GM13977 (cell line): ENCODE results near the gene KRCC1.

ENCODE experiments used
- DNase-seq: peaks from one replicate; pipeline ENCODE4 v3.0.0; 2012; ENCODE audit warnings: low spot score
- in situ Hi-C: fragments of 300-500 bp; cut with MboI; formaldehyde crosslinking; loops from one replicate; pipeline ENCODE4 v1.12.0; 2022; ENCODE audit warnings: low sequenced_read_pairs, low pct_unique_long_range_greater_than_20kb, mixed read lengths, inconsistent platforms; ENCODE audit not compliant: unreplicated experiment
- TF ChIP-seq, protein P1 (sequence below): IDR thresholded peaks from 2 replicates; pipeline ENCODE4 v1.5.1; 2012; ENCODE audit warnings: mild to moderate bottlenecking, control low read depth; ENCODE audit not compliant: insufficient read depth; ENCODE audit errors: extremely low read depth, missing control alignments

Gene KRCC1

DNA sequence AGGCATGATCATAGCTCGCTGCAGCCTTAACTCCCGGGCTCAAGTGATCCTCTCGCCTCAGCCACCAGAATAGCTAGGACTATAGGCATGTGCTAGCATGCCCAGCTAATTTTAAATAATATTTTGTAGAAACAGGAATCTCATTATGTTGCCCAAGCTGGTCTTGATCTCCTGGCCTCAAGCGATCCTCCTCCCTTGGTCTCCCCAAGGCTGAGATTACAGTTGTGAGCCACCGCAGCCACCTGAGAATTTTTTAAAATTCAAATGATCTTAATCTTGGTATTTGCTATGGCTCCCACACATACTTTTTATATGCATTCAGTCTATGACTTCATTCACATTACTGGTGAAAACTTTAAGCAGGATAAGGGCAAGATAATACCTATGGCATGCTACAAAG is 13.1 kb downstream of the KRCC1 start:
- TF ChIP-seq, protein P1, sequence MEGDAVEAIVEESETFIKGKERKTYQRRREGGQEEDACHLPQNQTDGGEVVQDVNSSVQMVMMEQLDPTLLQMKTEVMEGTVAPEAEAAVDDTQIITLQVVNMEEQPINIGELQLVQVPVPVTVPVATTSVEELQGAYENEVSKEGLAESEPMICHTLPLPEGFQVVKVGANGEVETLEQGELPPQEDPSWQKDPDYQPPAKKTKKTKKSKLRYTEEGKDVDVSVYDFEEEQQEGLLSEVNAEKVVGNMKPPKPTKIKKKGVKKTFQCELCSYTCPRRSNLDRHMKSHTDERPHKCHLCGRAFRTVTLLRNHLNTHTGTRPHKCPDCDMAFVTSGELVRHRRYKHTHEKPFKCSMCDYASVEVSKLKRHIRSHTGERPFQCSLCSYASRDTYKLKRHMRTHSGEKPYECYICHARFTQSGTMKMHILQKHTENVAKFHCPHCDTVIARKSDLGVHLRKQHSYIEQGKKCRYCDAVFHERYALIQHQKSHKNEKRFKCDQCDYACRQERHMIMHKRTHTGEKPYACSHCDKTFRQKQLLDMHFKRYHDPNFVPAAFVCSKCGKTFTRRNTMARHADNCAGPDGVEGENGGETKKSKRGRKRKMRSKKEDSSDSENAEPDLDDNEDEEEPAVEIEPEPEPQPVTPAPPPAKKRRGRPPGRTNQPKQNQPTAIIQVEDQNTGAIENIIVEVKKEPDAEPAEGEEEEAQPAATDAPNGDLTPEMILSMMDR = no peak
- no peak for DNase-seq
- in situ Hi-C loops = no loop called here

- in situ Hi-C loops = no loop called here
- TF ChIP-seq, protein P1 = no peak
- no peak for DNase-seq
These were observed 17.1 kb downstream of the KRCC1 start for GRCh38 chr2:88038263-88039105.

DNA sequence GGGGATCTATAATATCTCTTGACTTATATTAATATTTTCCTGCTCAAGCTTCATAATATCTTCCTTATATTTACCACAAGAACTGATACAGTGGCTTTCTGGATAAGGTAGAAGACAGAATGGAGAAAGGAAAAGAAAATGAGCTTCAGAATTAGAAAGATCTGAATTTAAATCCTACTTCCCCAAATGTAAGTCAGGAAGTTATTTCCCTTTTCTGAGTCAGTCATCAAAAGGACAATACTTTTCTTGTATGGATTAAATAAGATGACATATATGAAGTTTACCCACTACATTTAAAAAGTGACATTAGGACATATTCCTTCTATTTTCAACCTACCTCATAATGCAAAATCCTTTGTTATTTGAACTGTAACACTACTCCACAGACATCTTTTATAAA is 19.0 kb downstream of the KRCC1 start:
- TF ChIP-seq, protein P1 = no peak
- no peak for DNase-seq
- in situ Hi-C loops = no loop called here

- TF ChIP-seq, protein P1 = no peak
- in situ Hi-C loops = no loop called here
- DNase-seq = no peak
These were observed 19.4 kb downstream of the KRCC1 start for GRCh38 chr2:88036182-88036581.

DNA sequence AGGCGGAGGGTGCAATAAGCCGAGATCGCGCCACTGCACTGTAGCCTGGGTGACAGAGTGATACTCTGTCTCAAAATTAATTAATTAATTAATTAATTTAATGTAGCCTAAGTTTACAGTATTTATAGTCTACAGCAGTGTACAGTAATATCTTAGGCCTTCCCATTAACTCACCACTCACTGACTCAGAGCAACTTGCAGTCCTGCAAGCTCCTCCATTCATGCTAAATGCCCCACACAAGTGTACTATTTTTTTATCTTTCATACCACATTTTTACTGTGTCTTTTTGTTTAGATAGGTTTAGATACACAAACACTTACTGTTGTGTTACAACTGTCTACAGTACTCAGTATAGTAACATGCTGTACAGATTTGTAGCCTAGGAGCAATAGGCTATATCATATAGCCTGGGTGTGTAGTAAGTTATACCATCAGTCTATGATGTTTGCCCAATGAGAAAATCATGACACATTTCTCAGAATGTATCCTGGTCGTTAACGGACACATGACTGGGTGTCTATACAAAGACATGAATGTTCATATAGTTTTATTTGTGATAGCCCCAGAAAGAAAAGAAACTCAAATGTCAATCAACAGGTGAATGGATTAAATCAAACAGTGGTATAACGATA is 23.4 kb downstream of the KRCC1 start:
- DNase-seq = no peak
- TF ChIP-seq, protein P1 = no peak
- in situ Hi-C loops = no loop called here

DNA sequence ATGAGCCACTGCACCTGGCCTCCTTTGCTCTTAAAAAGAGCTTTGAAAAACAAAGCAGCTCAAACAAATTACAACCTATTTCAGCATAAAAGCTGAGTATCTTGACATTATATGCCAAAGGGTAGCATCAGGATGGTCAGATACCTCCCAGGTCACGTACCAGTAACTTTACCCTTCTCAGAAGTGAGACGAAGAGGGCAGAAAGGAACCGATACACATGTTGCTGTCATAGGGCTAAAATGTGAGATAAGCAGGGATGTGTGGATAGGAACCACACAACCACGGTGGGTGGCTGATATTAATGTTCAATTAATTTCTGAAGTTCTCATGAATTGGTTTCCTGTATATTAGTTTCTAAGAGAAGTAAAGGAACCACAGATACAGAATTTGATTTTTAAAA is 26.7 kb downstream of the KRCC1 start:
- in situ Hi-C loops = no loop called here
- TF ChIP-seq, protein P1 = no peak
- DNase-seq = no peak
